OCI-LY1 (cell line): ENCODE data around the gene KLHL2.
A peak's percentile ranks its signal among the peaks of the same experiment; 100 is the strongest.

Experiments used
- H2AFZ ChIP-seq: fragments of 200-600 bp; sonication (generic), shearing (Covaris generic); 2 replicates; pipeline ENCODE4 v1.6.0; 2014; ENCODE audit warnings: antibody characterized with exemption, mild to moderate bottlenecking, low read length
- H3F3A ChIP-seq: fragments of 200-600 bp; sonication (generic), shearing (Covaris generic); 2 replicates; pipeline ENCODE4 v1.6.0; 2014; ENCODE audit warnings: mild to moderate bottlenecking, antibody characterized with exemption, low read length, moderate library complexity; ENCODE audit not compliant: insufficient read depth
- H3K27ac ChIP-seq: fragments of 200-600 bp; sonication (generic); 2 replicates; pipeline ENCODE4 v1.5.1; 2014; ENCODE audit warnings: low read length, mixed run types, mild to moderate bottlenecking, low read depth; ENCODE audit not compliant: poor library complexity, severe bottlenecking
- H3K27me3 ChIP-seq: fragments of 200-600 bp; sonication (generic); 2 replicates; pipeline ENCODE4 v1.6.0; 2014; ENCODE audit warnings: antibody characterized with exemption, mild to moderate bottlenecking, low read length, moderate library complexity; ENCODE audit not compliant: insufficient read depth
- H3K36me3 ChIP-seq: fragments of 200-600 bp; sonication (generic); 2 replicates; pipeline ENCODE4 v1.6.1; 2014; ENCODE audit warnings: mild to moderate bottlenecking, antibody characterized with exemption, low read length, moderate library complexity, mixed read lengths; ENCODE audit not compliant: insufficient read depth
- H3K4me1 ChIP-seq: fragments of 200-600 bp; sonication (generic); 2 replicates; pipeline ENCODE4 v1.5.1; 2014; ENCODE audit warnings: mild to moderate bottlenecking, low read length, moderate library complexity; ENCODE audit not compliant: insufficient read depth, severe bottlenecking
- H3K4me2 ChIP-seq: fragments of 200-600 bp; sonication (generic), shearing (Covaris generic); 2 replicates; pipeline ENCODE4 v1.6.1; 2014; ENCODE audit warnings: low read length
- H3K4me3 ChIP-seq: fragments of 200-600 bp; sonication (generic); 2 replicates; pipeline ENCODE4 v1.5.1; 2014; ENCODE audit warnings: low read length, low read depth, mild to moderate bottlenecking, mixed read lengths; ENCODE audit not compliant: poor library complexity, severe bottlenecking
- H3K79me2 ChIP-seq: fragments of 200-600 bp; shearing (Covaris generic); 2 replicates; pipeline ENCODE4 v1.6.1; 2016; ENCODE audit warnings: mixed run types, low read length, mixed read lengths; ENCODE audit not compliant: insufficient read depth
- H3K9ac ChIP-seq: fragments of 200-600 bp; sonication (generic), shearing (Covaris generic); 2 replicates; pipeline ENCODE4 v1.6.1; 2014; ENCODE audit warnings: mild to moderate bottlenecking, low read length, mixed read lengths
- H3K9me2 ChIP-seq: fragments of 200-600 bp; sonication (generic), shearing (Covaris generic); 2 replicates; pipeline ENCODE4 v1.6.1; 2014; ENCODE audit warnings: low read depth, mild to moderate bottlenecking, low read length, mixed read lengths
- H3K9me3 ChIP-seq: fragments of 200-600 bp; shearing (Covaris generic); 2 replicates; pipeline ENCODE4 v1.6.1; 2014; ENCODE audit warnings: low read length, mixed read lengths
- H4K20me1 ChIP-seq: fragments of 200-600 bp; sonication (generic), shearing (Covaris generic); 2 replicates; pipeline ENCODE4 v1.6.0; 2016; ENCODE audit warnings: mild to moderate bottlenecking, low read length; ENCODE audit not compliant: insufficient read depth
- CTCF ChIP-seq: fragments of 200-600 bp; sonication (generic), shearing (Covaris generic); IDR thresholded peaks from 2 replicates; pipeline ENCODE4 v1.5.1; 2017; ENCODE audit warnings: mild to moderate bottlenecking, antibody characterized with exemption, low read length, moderate library complexity, mixed read lengths
- EZH2 ChIP-seq: fragments of 200-600 bp; sonication (generic), shearing (Covaris generic); IDR thresholded peaks from 2 replicates; pipeline ENCODE4 v1.8.0; 2017; ENCODE audit warnings: borderline replicate concordance, mixed run types, mild to moderate bottlenecking, antibody characterized with exemption, low read length, moderate library complexity, mixed read lengths

KLHL2 gene

GRCh38 chr4:165299399-165300060, 92.2 kb downstream of the KLHL2 start:
- H2AFZ ChIP-seq = no peak overlapping the region
- H3K4me3 ChIP-seq = no peak overlapping the region
- no peak overlapping the region for H3K4me2 ChIP-seq
- no peaks in the 10 kb centered on the region for H4K20me1 ChIP-seq
- no peak for TF ChIP-seq EZH2
- no peak for TF ChIP-seq CTCF
- no peaks in the 10 kb centered on the region for H3K79me2 ChIP-seq
- H3K36me3 ChIP-seq = peaks cover 12% of the 10 kb centered on the region; the same call in 1 of the 2 replicates
- H3F3A ChIP-seq = no peaks in the 10 kb centered on the region
- H3K9ac ChIP-seq = no peak overlapping the region
- no peaks in the 10 kb centered on the region for H3K27me3 ChIP-seq
- no peaks in the 10 kb centered on the region for H3K9me2 ChIP-seq
- peaks cover 23% of the 10 kb centered on the region for H3K4me1 ChIP-seq
- no peaks in the 10 kb centered on the region for H3K9me3 ChIP-seq
- H3K27ac ChIP-seq = no peak overlapping the region

GRCh38 chr4:165301833-165302232, 94.5 kb downstream of the KLHL2 start:
- TF ChIP-seq EZH2 = no peak
- TF ChIP-seq CTCF = no peak
- Histone ChIP-seq H3K36me3 (peaks cover 12% of the 10 kb centered on the region; the same call in 1 of the 2 replicates), H3K4me2 (peak overlapping the region; percentile 42; the same call in 1 of the 2 replicates), H3K79me2 (no peaks in the 10 kb centered on the region), H3K9ac (no peak overlapping the region), H4K20me1 (no peaks in the 10 kb centered on the region), H3F3A (no peaks in the 10 kb centered on the region), H3K27ac (no peak overlapping the region), H3K9me3 (no peaks in the 10 kb centered on the region), H3K4me3 (no peak overlapping the region), H3K4me1 (peaks cover 15% of the 10 kb centered on the region), H3K27me3 (no peaks in the 10 kb centered on the region), H2AFZ (no peak overlapping the region), H3K9me2 (no peaks in the 10 kb centered on the region)

- TF ChIP-seq CTCF (no peak), EZH2 (no peak)
- Histone ChIP-seq H3K9ac (no peak overlapping the region), H3K27ac (no peak overlapping the region), H3F3A (no peaks in the 10 kb centered on the region), H3K4me2 (no peak overlapping the region), H3K9me2 (no peaks in the 10 kb centered on the region), H3K4me1 (peaks cover 15% of the 10 kb centered on the region), H4K20me1 (no peaks in the 10 kb centered on the region), H3K9me3 (no peaks in the 10 kb centered on the region), H3K4me3 (no peak overlapping the region), H3K79me2 (no peaks in the 10 kb centered on the region), H3K27me3 (no peaks in the 10 kb centered on the region), H3K36me3 (peaks cover 9% of the 10 kb centered on the region; the same call in 1 of the 2 replicates), H2AFZ (no peak overlapping the region)
Measured at GRCh38 chr4:165302658-165303057, 95.3 kb downstream of the KLHL2 start.
